Measurements from ENCODE around the gene MUC4. TPM values are rescaled to one million over a fixed set of nuclear protein-coding genes. Genes with fewer than 3 reads are reported as not detected.
"Not testable (repeated sequence)": the region's sequence is repeated elsewhere in the genome, so short reads cannot be mapped to it uniquely, and the experiment has no call there.

MUC4 gene
- total and polyA plus RNA-seq, 2 donors, result 0.14 to 1.3 TPM

DNA sequence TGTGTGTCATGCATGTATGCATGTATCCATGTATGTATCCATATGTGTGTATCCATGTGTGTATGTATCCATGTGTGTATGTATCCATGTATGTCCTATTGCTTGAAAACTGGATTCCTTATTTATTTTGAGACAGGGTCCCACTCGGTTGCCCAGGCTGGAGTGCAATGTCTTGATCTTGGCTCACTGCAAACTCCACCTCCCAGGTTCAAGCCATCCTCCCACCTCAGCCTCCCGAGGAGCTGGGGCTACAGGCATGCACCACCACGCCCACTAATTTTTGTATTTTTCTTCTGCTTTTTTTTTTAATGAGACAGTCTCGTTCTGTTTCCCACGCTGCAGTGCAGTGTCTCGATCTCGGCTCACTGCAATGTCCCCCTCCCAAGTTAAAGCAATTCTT is 56.8 kb downstream of the MUC4 start:
- Histone ChIP-seq H3K4me3 (ENCODE audit: low read length in 2 of 2) (no peak overlapping the region), H3K4me1 (ENCODE audit: control insufficient read depth in 2 of 2, insufficient read depth in 2 of 2, low read length in 2 of 2) (peaks cover 6 to 27% of the 10 kb centered on the region in 2 donors), H3K9me3 (ENCODE audit: control insufficient read depth in 2 of 2, insufficient read depth in 1 of 2, low read length in 1 of 2) (no peaks in the 10 kb centered on the region), H3K27me3 (ENCODE audit: control insufficient read depth in 2 of 2, insufficient read depth in 1 of 2, low read length in 1 of 2) (peaks cover 0 to 22% of the 10 kb centered on the region in 2 donors), H3K36me3 (ENCODE audit: control insufficient read depth in 2 of 2, insufficient read depth in 2 of 2, low read length in 1 of 2) (no peaks in the 10 kb centered on the region), H3K27ac (ENCODE audit: low read depth in 1 of 2, low read length in 1 of 2) (no peak overlapping the region)
- 94% methylated on average over 7 of the region's 7 CpGs for WGBS
- no peak for DNase-seq (ENCODE audit: low read depth in 6 of 9, low spot score in 9 of 9)

DNA sequence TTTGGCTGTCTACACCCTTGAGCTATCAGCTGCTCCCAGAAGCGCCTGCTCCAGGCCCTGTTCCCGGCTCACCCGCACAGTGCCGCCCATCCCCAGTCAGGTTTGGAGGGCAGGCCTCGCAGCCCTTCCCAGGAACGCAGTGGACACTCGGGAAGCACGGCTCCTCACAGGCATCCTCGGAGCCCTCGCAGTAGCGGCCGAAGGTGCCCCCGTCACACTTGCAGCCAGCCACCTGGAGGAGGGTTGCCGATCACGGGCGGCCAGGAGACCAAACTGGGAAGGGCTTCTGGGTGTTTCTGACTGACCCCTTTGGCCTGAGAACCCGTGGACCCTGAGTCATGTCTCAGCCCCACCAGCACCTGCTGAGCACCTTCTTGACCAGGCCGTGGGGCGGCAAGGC is 57.6 kb downstream of the MUC4 start:
- 98% methylated on average over 19 of the region's 19 CpGs for WGBS
- H3K4me3 ChIP-seq (ENCODE audit: low read length in 2 of 2), result no peak overlapping the region
- H3K27me3 ChIP-seq (ENCODE audit: control insufficient read depth in 2 of 2, insufficient read depth in 1 of 2, low read length in 1 of 2), result peaks cover 0 to 19% of the 10 kb centered on the region in 2 donors
- no peak overlapping the region for H3K27ac ChIP-seq (ENCODE audit: low read depth in 1 of 2, low read length in 1 of 2)
- no peak for DNase-seq (ENCODE audit: low read depth in 6 of 9, low spot score in 9 of 9)
- H3K9me3 ChIP-seq (ENCODE audit: control insufficient read depth in 2 of 2, insufficient read depth in 1 of 2, low read length in 1 of 2), result no peaks in the 10 kb centered on the region
- peaks cover 6 to 27% of the 10 kb centered on the region in 2 donors for H3K4me1 ChIP-seq (ENCODE audit: control insufficient read depth in 2 of 2, insufficient read depth in 2 of 2, low read length in 2 of 2)
- H3K36me3 ChIP-seq (ENCODE audit: control insufficient read depth in 2 of 2, insufficient read depth in 2 of 2, low read length in 1 of 2), result no peaks in the 10 kb centered on the region

- no peaks in the 10 kb centered on the region for H3K36me3 ChIP-seq (ENCODE audit: control insufficient read depth in 2 of 2, insufficient read depth in 2 of 2, low read length in 1 of 2)
- H3K27ac ChIP-seq (ENCODE audit: low read depth in 1 of 2, low read length in 1 of 2), result no peak overlapping the region
- H3K27me3 ChIP-seq (ENCODE audit: control insufficient read depth in 2 of 2, insufficient read depth in 1 of 2, low read length in 1 of 2), result peaks cover 0 to 17% of the 10 kb centered on the region in 2 donors
- peaks cover 6 to 27% of the 10 kb centered on the region in 2 donors for H3K4me1 ChIP-seq (ENCODE audit: control insufficient read depth in 2 of 2, insufficient read depth in 2 of 2, low read length in 2 of 2)
- WGBS, result 94% methylated on average over 14 of the region's 14 CpGs
- no peak overlapping the region for H3K4me3 ChIP-seq (ENCODE audit: low read length in 2 of 2)
- H3K9me3 ChIP-seq (ENCODE audit: control insufficient read depth in 2 of 2, insufficient read depth in 1 of 2, low read length in 1 of 2), result no peaks in the 10 kb centered on the region
- DNase-seq (ENCODE audit: low read depth in 6 of 9, low spot score in 9 of 9), result no peak
Observed at GRCh38 chr3:195753581-195753980, 58.1 kb downstream of the MUC4 start.

DNA sequence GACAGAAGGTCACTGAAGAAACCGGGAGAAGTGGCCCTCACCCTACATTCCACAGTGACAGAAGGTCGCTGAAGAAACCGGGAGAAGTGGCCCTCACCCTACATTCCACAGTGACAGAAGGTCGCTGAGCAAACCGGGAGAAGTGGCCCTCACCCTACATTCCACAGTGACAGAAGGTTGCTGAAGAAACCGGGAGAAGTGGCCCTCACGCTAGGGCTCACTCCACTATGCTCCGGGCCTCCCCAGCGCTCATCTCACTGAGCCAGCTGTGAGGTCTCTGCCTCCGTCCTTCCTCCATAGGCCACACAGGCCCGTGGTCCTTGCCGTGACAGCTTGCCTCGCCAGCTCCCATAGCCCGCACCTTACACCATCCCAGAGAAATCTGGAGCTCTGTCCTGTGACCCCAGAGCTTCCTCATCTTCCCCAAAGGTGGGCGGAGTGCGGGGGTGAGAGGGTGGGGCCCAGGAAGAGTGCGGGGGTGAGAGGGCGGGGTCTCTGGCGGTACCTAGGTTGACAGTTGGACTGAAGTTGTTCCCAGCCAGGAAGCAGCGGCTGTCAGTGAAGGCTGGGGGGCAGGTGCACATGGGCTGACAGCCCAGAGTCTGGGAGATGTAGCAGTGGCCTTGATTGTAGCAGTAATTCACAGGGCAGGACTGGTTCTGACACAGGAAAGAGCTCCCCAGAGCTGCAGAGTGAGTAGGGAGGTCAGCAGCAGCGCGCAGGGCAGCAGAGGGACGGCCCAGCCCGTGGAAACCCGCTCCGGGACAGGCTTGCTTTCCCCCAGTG is 59.0 kb downstream of the MUC4 start:
- peaks cover 1 to 5% of the 10 kb centered on the region in 2 donors for H3K9me3 ChIP-seq (ENCODE audit: control insufficient read depth in 2 of 2, insufficient read depth in 1 of 2, low read length in 1 of 2)
- H3K4me3 ChIP-seq (ENCODE audit: low read length in 2 of 2), result no peak overlapping the region
- peaks cover 6 to 30% of the 10 kb centered on the region in 2 donors for H3K4me1 ChIP-seq (ENCODE audit: control insufficient read depth in 2 of 2, insufficient read depth in 2 of 2, low read length in 2 of 2)
- H3K36me3 ChIP-seq (ENCODE audit: control insufficient read depth in 2 of 2, insufficient read depth in 2 of 2, low read length in 1 of 2), result no peaks in the 10 kb centered on the region
- peak in 5 of 9 donors; percentile 15 to 67 (median 41) for DNase-seq (ENCODE audit: low read depth in 6 of 9, low spot score in 9 of 9)
- H3K27ac ChIP-seq (ENCODE audit: low read depth in 1 of 2, low read length in 1 of 2), result peak overlapping the region in 1 of 2 donors; percentile 26
- 77% methylated on average over 26 of the region's 26 CpGs for WGBS
- H3K27me3 ChIP-seq (ENCODE audit: control insufficient read depth in 2 of 2, insufficient read depth in 1 of 2, low read length in 1 of 2), result peaks cover 0 to 14% of the 10 kb centered on the region in 2 donors

DNA sequence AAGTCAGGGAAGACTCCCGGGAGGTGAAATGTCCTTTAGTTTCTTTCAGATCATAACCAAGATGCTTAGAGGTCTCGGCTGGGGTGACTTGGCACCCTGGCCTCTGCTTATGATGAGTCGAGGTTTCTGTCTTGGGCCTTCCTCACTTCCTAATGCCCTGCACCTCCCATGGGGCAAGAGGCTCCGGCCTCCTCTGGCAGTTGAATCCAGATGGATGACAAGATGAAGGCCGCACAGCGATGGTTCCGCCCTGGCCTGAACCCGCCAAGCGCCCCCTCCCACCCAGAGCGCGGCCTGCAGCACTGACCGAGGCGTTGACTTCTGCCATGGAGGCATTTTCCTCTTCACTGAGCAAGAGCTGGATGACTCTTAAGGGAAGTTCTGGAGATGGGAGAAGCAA is 59.7 kb downstream of the MUC4 start:
- 94% methylated on average over 13 of the region's 13 CpGs for WGBS
- DNase-seq (ENCODE audit: low read depth in 6 of 9, low spot score in 9 of 9), result no peak

GRCh38 chr3:195751560-195751959 is 60.2 kb downstream of the MUC4 start:
- Histone ChIP-seq H3K9me3 (ENCODE audit: control insufficient read depth in 2 of 2, insufficient read depth in 1 of 2, low read length in 1 of 2) (peaks cover 1 to 9% of the 10 kb centered on the region in 2 donors), H3K36me3 (ENCODE audit: control insufficient read depth in 2 of 2, insufficient read depth in 2 of 2, low read length in 1 of 2) (no peaks in the 10 kb centered on the region), H3K27me3 (ENCODE audit: control insufficient read depth in 2 of 2, insufficient read depth in 1 of 2, low read length in 1 of 2) (peaks cover 0 to 16% of the 10 kb centered on the region in 2 donors), H3K4me1 (ENCODE audit: control insufficient read depth in 2 of 2, insufficient read depth in 2 of 2, low read length in 2 of 2) (peaks cover 6 to 21% of the 10 kb centered on the region in 2 donors), H3K4me3 (ENCODE audit: low read length in 2 of 2) (no peak overlapping the region), H3K27ac (ENCODE audit: low read depth in 1 of 2, low read length in 1 of 2) (no peak overlapping the region)
- 89% methylated on average over 7 of the region's 7 CpGs for WGBS
- DNase-seq (ENCODE audit: low read depth in 6 of 9, low spot score in 9 of 9), result no peak

More for the DNA sequence above, 59.7 kb downstream of the MUC4 start:
- H3K27me3 ChIP-seq (ENCODE audit: control insufficient read depth in 2 of 2, insufficient read depth in 1 of 2, low read length in 1 of 2), result peaks cover 0 to 14% of the 10 kb centered on the region in 2 donors
- H3K36me3 ChIP-seq (ENCODE audit: control insufficient read depth in 2 of 2, insufficient read depth in 2 of 2, low read length in 1 of 2), result no peaks in the 10 kb centered on the region
- H3K4me3 ChIP-seq (ENCODE audit: low read length in 2 of 2), result no peak overlapping the region
- peaks cover 1 to 9% of the 10 kb centered on the region in 2 donors for H3K9me3 ChIP-seq (ENCODE audit: control insufficient read depth in 2 of 2, insufficient read depth in 1 of 2, low read length in 1 of 2)
- H3K4me1 ChIP-seq (ENCODE audit: control insufficient read depth in 2 of 2, insufficient read depth in 2 of 2, low read length in 2 of 2), result peaks cover 6 to 24% of the 10 kb centered on the region in 2 donors
- H3K27ac ChIP-seq (ENCODE audit: low read depth in 1 of 2, low read length in 1 of 2), result no peak overlapping the region

- no peak for DNase-seq (ENCODE audit: low read depth in 6 of 9, low spot score in 9 of 9)
- Histone ChIP-seq H3K27me3 (ENCODE audit: control insufficient read depth in 2 of 2, insufficient read depth in 1 of 2, low read length in 1 of 2) (peaks cover 0 to 16% of the 10 kb centered on the region in 2 donors), H3K27ac (ENCODE audit: low read depth in 1 of 2, low read length in 1 of 2) (no peak overlapping the region), H3K4me1 (ENCODE audit: control insufficient read depth in 2 of 2, insufficient read depth in 2 of 2, low read length in 2 of 2) (peaks cover 6 to 21% of the 10 kb centered on the region in 2 donors), H3K9me3 (ENCODE audit: control insufficient read depth in 2 of 2, insufficient read depth in 1 of 2, low read length in 1 of 2) (peaks cover 1 to 9% of the 10 kb centered on the region in 2 donors), H3K4me3 (ENCODE audit: low read length in 2 of 2) (no peak overlapping the region), H3K36me3 (ENCODE audit: control insufficient read depth in 2 of 2, insufficient read depth in 2 of 2, low read length in 1 of 2) (no peaks in the 10 kb centered on the region)
- WGBS, result 96% methylated on average over 29 of the region's 30 CpGs
Observed at GRCh38 chr3:195750797-195751520, 60.8 kb downstream of the MUC4 start.

GRCh38 chr3:195749101-195749500 is 62.6 kb downstream of the MUC4 start:
- H3K27ac ChIP-seq (ENCODE audit: low read depth in 1 of 2, low read length in 1 of 2); DNase-seq (ENCODE audit: low read depth in 6 of 9, low spot score in 9 of 9): not testable (repeated sequence)
- 96% methylated on average over 5 of the region's 5 CpGs for WGBS

DNA sequence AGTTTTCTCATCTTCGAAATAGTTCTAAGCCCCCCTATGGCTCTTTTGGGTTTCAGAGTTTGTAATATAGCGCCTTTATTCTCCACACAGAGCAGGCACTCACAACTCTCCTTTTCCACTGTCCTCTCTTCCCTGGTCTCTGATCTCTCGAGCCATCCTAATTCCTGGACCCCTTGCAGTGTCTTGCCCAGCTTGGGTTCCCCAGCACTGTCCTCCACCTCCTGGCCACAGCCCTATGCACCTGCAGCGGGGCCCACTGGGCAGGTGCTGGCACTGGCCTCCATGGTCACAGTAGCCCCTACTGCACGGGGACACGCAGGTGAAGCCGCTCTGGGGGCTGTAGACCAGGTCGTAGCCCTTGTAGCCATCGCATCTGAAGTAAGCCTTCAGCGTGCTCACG is 63.1 kb downstream of the MUC4 start:
- Histone ChIP-seq H3K27ac (ENCODE audit: low read depth in 1 of 2, low read length in 1 of 2) (no peak overlapping the region), H3K4me1 (ENCODE audit: control insufficient read depth in 2 of 2, insufficient read depth in 2 of 2, low read length in 2 of 2) (peaks cover 6 to 19% of the 10 kb centered on the region in 2 donors), H3K36me3 (ENCODE audit: control insufficient read depth in 2 of 2, insufficient read depth in 2 of 2, low read length in 1 of 2) (no peaks in the 10 kb centered on the region), H3K4me3 (ENCODE audit: low read length in 2 of 2) (no peak overlapping the region), H3K27me3 (ENCODE audit: control insufficient read depth in 2 of 2, insufficient read depth in 1 of 2, low read length in 1 of 2) (peaks cover 0 to 17% of the 10 kb centered on the region in 2 donors), H3K9me3 (ENCODE audit: control insufficient read depth in 2 of 2, insufficient read depth in 1 of 2, low read length in 1 of 2) (peaks cover 1 to 9% of the 10 kb centered on the region in 2 donors)
- 98% methylated on average over 11 of the region's 11 CpGs for WGBS
- DNase-seq (ENCODE audit: low read depth in 6 of 9, low spot score in 9 of 9), result no peak

More at GRCh38 chr3:195749101-195749500, 62.6 kb downstream of the MUC4 start:
- not testable (repeated sequence) for H3K9me3 ChIP-seq (ENCODE audit: control insufficient read depth in 2 of 2, insufficient read depth in 1 of 2, low read length in 1 of 2); H3K36me3 ChIP-seq (ENCODE audit: control insufficient read depth in 2 of 2, insufficient read depth in 2 of 2, low read length in 1 of 2); H3K4me3 ChIP-seq (ENCODE audit: low read length in 2 of 2)
- Histone ChIP-seq H3K4me1 (ENCODE audit: control insufficient read depth in 2 of 2, insufficient read depth in 2 of 2, low read length in 2 of 2) (peaks cover 6 to 21% of the 10 kb centered on the region in 2 donors), H3K27me3 (ENCODE audit: control insufficient read depth in 2 of 2, insufficient read depth in 1 of 2, low read length in 1 of 2) (peaks cover 0 to 17% of the 10 kb centered on the region in 2 donors)

Data from thymus (tissue), 11 donors.